Stimulated activated CD4-positive, alpha-beta T cell treated with anti-CD3 and anti-CD28 coated beads, Interleukin-15, amount 100 ng/mL, for 48 hours (primary cell): Measurements from ENCODE around the gene OR51G1.
"Not testable (repeated sequence)": the region's sequence is repeated elsewhere in the genome, so short reads cannot be mapped to it uniquely, and the experiment has no call there.

Experiments
- DNase-seq, 2 donors: peaks; one replicate each; pipeline ENCODE4 v3.0.0-alpha.2; 2020; ENCODE audit warnings: low read depth in 2 of 2

The OR51G1 gene

GRCh38 chr11:4924239-4924638, at the start of gene OR51G1:
OR51G1 (minus strand) TSS chr11:4924339; CDS start chr11:4924339, 0 bp downstream.
- no peak for DNase-seq

- DNase-seq, result no peak
These were observed 38.7 kb upstream of the OR51G1 start for GRCh38 chr11:4962816-4963215.

- DNase-seq, result no peak
These were observed 36.7 kb upstream of the OR51G1 start for GRCh38 chr11:4960877-4961276.

DNA sequence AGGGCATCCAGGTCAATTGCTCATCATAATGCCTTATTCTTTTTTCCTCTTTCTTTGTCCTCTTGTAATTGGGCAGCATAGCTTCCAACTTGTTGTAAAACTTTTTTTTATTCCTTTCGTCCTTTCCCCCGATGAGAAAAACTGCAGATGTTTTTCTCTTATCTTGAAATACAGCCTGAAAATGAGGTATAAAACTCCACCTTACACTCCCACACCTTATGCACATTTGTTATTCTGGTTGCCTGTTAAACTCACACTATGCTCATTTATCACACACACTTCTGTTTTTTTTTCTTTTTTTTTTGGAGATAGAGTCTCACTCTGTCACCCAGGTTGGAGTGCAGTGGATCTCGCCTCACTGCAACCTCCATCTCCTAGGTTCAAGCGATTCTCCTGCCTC, 33.3 kb upstream of the OR51G1 start:
- no peak for DNase-seq

DNA sequence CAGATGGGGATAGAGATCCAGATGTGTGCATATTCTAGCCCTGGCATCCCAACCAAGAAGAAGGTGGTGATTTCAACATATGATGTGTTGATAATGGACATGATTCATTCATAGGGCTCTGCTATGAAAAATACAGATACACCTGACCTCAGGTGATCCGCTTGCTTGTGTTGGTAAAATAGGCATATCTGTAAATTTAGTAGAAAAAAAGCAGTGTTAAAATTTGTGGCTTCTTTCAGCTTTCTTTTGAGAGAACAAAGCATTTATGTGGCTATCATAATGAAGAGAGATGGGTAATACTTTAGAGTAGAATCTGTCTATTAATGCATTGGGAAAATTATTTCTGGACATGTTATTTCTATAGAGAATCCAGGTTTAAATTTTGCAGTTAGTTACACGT, 31.5 kb upstream of the OR51G1 start, which contains the start of gene OR51A2:
Gene OR51A2, minus strand, starts transcription at position 101 of the 400 bp plus-strand sequence. Its CDS starts 0 bp downstream, at position 101.
- not testable (repeated sequence) for DNase-seq

DNA sequence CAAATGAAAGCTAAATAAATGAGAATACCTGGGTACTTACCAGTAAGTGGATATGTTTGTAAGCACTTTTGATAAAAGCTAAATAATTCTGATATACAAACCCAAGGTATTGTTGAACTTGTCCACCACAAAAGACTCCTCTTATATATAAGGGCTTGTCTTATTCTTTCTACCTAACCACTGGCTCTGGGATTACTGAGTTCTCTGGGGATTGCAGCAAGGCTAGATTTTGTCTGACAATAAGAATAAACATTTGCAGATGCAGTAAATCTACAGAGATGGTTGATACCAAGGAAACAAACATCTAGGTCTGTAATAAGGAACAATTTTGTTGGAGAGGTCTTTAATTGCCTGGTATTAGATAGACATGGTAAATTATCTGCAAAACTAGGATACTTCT, 23.4 kb upstream of the OR51G1 start, which contains the start of gene OR51A4:
Gene OR51A4, minus strand, starts transcription at position 101 of the 400 bp plus-strand sequence. CDS start 505 bp downstream, outside the sequence.
- DNase-seq, result no peak

DNA sequence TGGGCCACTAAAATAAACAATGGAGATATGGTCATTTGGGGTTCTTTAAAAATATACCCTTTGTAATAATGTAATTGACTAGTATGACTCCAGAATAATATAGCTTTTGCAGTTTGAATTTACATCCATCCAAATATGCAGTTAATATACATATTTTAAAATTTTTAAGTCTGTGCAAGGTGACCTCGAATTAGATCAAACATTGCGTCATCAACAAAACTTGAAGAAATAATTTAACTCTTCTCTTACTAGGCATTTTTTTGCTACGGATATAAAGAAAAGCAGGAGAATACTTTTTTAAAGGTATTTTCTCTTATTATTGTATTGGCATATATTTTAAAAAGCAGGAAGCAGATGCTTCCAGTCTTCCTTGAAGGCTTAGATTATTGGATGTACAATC, 12.6 kb upstream of the OR51G1 start:
- DNase-seq, result no peak

DNA sequence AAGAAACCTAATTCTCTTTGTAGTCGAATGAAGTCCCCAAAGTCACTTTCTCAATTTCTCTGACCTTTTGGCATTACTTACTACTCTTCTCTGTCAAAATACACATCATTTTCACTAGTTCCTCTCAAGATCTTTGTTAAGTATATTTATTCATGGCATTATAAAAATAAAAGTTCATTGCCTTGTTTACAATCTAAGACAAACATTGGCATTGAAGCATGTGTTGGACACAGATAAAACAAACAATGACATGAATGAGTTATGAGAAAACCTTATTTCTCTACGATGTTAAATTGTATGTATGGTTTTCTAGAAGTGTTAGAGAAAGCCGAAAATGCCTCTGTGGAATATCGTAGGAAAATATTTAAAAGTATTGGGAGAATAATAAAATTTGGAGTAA, 8.6 kb upstream of the OR51G1 start:
- DNase-seq, result no peak

DNA sequence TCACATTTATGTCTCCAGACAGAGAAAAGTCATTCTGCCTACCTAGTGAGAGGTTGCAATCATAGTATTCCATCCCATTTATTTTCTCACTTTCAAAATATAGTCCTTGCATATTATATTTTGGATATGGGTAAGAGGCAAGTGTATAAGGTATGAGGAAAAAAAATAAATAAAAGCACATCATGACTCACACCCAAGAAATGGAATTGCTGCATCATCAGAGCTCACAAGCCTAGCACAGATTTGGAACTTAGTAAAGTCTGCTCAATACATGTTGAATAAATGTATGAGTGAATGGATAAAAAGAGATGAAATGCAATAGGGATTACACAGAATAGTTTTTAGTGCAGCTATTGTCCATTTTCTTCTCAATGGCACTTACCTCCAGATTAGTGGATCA, 2.5 kb upstream of the OR51G1 start:
- no peak for DNase-seq

GRCh38 chr11:4922304-4922703, 1.8 kb downstream of the OR51G1 start:
- no peak for DNase-seq

DNA sequence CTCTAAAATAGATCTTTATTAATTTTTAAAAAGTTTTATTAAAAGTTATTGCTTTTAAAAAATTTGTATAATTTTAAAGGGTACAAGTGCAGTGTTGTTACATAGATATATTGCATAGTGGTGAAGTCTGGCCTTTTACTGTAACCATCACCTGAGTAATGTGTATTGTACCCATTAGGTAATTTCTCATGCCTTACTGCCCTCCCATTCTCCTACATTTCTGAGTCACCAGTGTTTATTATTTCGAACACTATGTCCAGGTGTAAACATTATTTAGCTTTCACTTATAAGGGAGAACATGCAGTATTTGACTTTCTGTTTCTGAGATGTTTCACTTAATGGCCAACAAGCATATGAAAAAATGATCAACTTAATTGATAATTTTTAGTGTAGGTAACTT, 2.3 kb downstream of the OR51G1 start:
- DNase-seq, result no peak

- DNase-seq, result no peak
These were observed 4.9 kb downstream of the OR51G1 start, which contains the start of gene OR51G2 for GRCh38 chr11:4919250-4919649. OR51G2 (minus strand) TSS chr11:4919350; CDS start chr11:4915663, 3,687 bp downstream.

DNA sequence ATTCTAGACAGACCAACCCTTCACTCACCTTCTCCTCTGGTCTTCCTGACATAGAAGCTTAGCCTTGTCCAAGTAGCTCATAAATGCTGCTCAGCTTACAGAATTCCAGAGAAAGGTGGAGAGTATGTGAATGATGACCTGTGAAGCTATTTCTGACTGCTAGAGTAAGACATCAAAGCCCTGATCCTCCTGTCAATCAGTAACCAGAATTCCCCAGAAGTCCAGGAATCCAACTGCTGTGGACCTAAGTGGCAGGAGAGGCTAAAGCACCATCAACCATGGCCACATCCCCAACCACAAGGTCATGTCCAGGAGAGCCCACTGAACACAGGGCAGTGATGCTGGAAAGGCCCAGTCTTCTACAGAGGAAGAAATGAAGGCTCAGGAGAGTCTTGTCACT, 7.6 kb downstream of the OR51G1 start:
- DNase-seq, result no peak

- no peak for DNase-seq
These were observed 20.7 kb downstream of the OR51G1 start, which contains the start of gene OR51A7 for GRCh38 chr11:4903484-4903883. OR51A7 (plus strand) TSS chr11:4903783; CDS start chr11:4907370, 3,587 bp downstream.

DNA sequence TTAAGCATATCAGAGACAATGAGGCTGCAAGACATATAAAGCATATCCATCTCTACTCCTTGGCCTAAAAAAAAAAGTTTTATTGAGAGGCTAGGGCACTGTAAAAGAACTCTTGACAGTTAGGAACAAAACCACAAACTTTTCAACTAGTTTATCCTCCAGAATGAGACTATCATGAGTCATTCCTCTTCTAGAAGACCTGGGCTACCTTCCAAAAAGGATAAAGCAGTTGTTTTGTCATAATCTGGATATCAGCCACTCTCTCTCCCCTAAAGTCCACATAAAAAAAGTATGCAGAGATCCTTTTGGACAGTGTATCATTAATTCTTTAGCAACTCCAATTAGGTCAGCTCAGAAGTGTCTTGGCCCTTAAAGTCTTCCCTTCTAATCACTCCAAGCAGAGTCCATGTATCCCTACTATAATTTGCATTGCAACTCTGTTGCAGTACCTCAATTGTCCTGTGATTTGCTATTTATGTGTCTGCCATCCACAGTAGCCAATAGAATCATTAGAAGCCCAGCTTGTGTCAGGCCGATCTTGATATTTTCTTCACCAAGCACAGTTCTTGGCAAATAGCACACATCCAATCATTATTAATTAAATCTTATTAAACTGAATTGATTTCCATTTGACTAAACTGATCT, 32.0 kb downstream of the OR51G1 start:
- DNase-seq, result no peak

DNA sequence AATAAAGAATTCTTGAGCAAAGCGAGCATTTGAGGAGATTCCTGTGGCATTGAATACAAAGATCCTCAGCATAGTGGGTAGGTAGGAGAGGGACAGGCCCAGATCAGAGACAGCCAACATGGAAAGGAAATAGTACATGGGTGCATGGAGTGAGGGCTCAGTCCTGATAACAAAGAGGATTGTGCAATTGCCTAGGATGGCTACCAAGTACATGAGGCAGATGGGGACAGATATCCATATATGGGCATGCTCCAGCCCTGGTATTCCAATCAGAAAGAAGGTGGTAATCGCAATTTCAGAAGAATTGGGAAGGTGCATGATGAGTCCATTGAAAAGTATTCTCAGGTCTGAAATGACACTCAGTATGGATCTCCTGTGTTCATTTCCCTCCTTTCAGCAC, 33.9 kb downstream of the OR51G1 start:
- DNase-seq, result no peak

DNA sequence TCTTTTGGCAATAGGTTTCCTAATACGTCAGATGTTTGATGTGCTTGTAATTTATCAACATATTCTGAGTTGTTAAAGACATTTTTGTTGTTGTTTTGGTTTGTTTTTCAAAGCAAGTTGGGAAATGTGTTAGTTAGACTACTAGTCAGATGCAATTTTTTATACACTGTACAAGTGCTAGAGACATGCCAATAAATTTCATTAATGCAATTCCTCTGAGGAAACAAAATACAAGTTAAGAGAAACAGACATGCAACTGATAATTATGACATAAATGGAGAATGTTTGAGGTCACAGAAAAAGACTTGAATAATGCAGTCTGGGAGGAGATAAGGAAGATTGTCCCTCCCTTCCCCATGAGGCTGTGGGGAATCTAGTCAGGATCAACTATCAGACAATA, 36.5 kb downstream of the OR51G1 start:
- DNase-seq, result no peak

- DNase-seq, result no peak
These were observed 38.0 kb downstream of the OR51G1 start for GRCh38 chr11:4886186-4886585.

GRCh38 chr11:4884361-4884760, 39.8 kb downstream of the OR51G1 start:
- no peak for DNase-seq

- no peak for DNase-seq
These were observed 41.6 kb downstream of the OR51G1 start for GRCh38 chr11:4882543-4882942.

DNA sequence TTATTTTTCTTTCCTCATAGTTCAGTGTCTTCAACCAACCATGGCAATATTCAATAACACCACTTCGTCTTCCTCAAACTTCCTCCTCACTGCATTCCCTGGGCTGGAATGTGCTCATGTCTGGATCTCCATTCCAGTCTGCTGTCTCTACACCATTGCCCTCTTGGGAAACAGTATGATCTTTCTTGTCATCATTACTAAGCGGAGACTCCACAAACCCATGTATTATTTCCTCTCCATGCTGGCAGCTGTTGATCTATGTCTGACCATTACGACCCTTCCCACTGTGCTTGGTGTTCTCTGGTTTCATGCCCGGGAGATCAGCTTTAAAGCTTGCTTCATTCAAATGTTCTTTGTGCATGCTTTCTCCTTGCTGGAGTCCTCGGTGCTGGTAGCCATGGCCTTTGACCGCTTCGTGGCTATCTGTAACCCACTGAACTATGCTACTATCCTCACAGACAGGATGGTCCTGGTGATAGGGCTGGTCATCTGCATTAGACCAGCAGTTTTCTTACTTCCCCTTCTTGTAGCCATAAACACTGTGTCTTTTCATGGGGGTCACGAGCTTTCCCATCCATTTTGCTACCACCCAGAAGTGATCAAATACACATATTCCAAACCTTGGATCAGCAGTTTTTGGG, 42.2 kb downstream of the OR51G1 start, which contains the start of gene OR51T1:
Gene OR51T1, plus strand, starts transcription at position 41 of the 641 bp plus-strand sequence. Its CDS starts 0 bp downstream, at position 41.
- no peak for DNase-seq

- DNase-seq, result no peak
These were observed 43.0 kb downstream of the OR51G1 start for GRCh38 chr11:4881188-4881587.
